B cell (primary cell): ENCODE results near the gene GALNT6. TPM values are rescaled to one million over a fixed set of nuclear protein-coding genes. Genes with fewer than 3 reads are reported as not detected.

Experiments
- ATAC-seq: fragments of 200-7000 bp; cut with Tn5 transposase; one replicate; pipeline ENCODE4 v1.10.0; 2021; ENCODE audit warnings: low read depth, mild to moderate bottlenecking, moderate number of reproducible peaks, moderate library complexity
- CTCF ChIA-PET: fragments of 350-600 bp; sonication (Branson Sonifier 250); formaldehyde crosslinking; loops from one replicate; lab custom pipeline; 2021; ENCODE audit warnings: antibody characterized with exemption, inconsistent platforms; lab: Charles Lee
- POLR2A ChIA-PET: fragments of 350-600 bp; sonication (Branson Sonifier 250); formaldehyde crosslinking; loops from one replicate; lab custom pipeline; 2021; ENCODE audit warnings: antibody characterized with exemption; lab: Charles Lee
- DNase-seq: peaks from one replicate; pipeline ENCODE4 v3.0.0; 2013
- H2AFZ ChIP-seq: 2 replicates; pipeline ENCODE4 v1.6.1; 2012; ENCODE audit warnings: mild to moderate bottlenecking, low read depth, low read length; ENCODE audit not compliant: insufficient read depth, poor library complexity, severe bottlenecking
- H3K27ac ChIP-seq, 2 donors: 1 replicate in 1 of 2; 2 replicates in 1 of 2; pipeline ENCODE4 v1.5.1; 2012 to 2013; ENCODE audit warnings: low read length in 2 of 2, mild to moderate bottlenecking in 2 of 2, moderate library complexity in 1 of 2
- H3K27me3 ChIP-seq, 4 experiments: fragments of 200-600 bp in 1 of 4; sonication (generic) in 1 of 4; replicated peaks in 1 of 4; 1 replicate in 2 of 4; 2 replicates in 2 of 4; pipeline versions ENCODE4 v1.6.1 to v1.7.0; 2013 to 2016; ENCODE audit warnings: low read length in 3 of 4, mild to moderate bottlenecking in 2 of 4, mixed read lengths in 1 of 4, moderate library complexity in 1 of 4; ENCODE audit not compliant: insufficient read depth in 4 of 4, control insufficient read depth in 3 of 4; ENCODE audit errors: control extremely low read depth in 1 of 4
- H3K36me3 ChIP-seq, 2 experiments: replicated peaks in 1 of 2; 1 replicate in 1 of 2; 2 replicates in 1 of 2; pipeline versions ENCODE4 v1.6.1 to v1.7.1; 2013; ENCODE audit warnings: low read length in 1 of 2; ENCODE audit not compliant: insufficient read depth in 2 of 2, control insufficient read depth in 1 of 2; ENCODE audit errors: control extremely low read depth in 1 of 2, extremely low read depth in 1 of 2
- H3K4me1 ChIP-seq, 2 donors: fragments of 200-600 bp in 1 of 2; sonication (generic) in 1 of 2; 1 replicate in 1 of 2; 2 replicates in 1 of 2; pipeline versions ENCODE4 v1.5.1 to v1.6.1; 2013 to 2017; ENCODE audit warnings: low read length in 2 of 2; ENCODE audit not compliant: control insufficient read depth in 2 of 2, insufficient read depth in 2 of 2
- H3K4me2 ChIP-seq: replicated peaks from 2 replicates; pipeline ENCODE3; 2012; ENCODE audit warnings: mild to moderate bottlenecking, low read depth, low read length; ENCODE audit not compliant: poor library complexity, severe bottlenecking
- H3K4me3 ChIP-seq, 5 experiments: fragments of 200-600 bp in 1 of 5; sonication (generic) in 1 of 5; 1 replicate in 3 of 5; 2 replicates in 2 of 5; pipeline versions ENCODE4 v1.5.1 to v1.7.0; 2011 to 2016; ENCODE audit warnings: low read length in 4 of 5, mild to moderate bottlenecking in 4 of 5, low read depth in 2 of 5, control low read depth in 1 of 5, moderate library complexity in 1 of 5; ENCODE audit not compliant: insufficient read depth in 1 of 5; ENCODE audit errors: control extremely low read depth in 1 of 5, extremely low read depth in 1 of 5
- H3K79me2 ChIP-seq: fragments of 200-600 bp; sonication (generic); one replicate; pipeline ENCODE4 v1.6.0; 2016; ENCODE audit warnings: low read length; ENCODE audit not compliant: control insufficient read depth, insufficient read depth
- H3K9ac ChIP-seq: fragments of 200-600 bp; sonication (generic); 2 replicates; pipeline ENCODE4 v1.6.1; 2017; ENCODE audit warnings: mild to moderate bottlenecking, low read length, moderate library complexity
- H3K9me3 ChIP-seq, 3 donors: one replicate each; pipeline versions ENCODE4 v1.6.1 to v1.7.1; 2013; ENCODE audit warnings: low read length in 2 of 3; ENCODE audit not compliant: control insufficient read depth in 2 of 3, insufficient read depth in 1 of 3; ENCODE audit errors: control extremely low read depth in 1 of 3
- H4K20me1 ChIP-seq: 2 replicates; pipeline ENCODE4 v1.6.0; 2012; ENCODE audit warnings: mild to moderate bottlenecking, low read length; ENCODE audit not compliant: insufficient read depth, control insufficient read depth, poor library complexity, severe bottlenecking
- H3K27ac Mint-ChIP-seq: one replicate; pipeline ENCODE4 v1.8.0; 2021; ENCODE audit warnings: mixed read lengths
- H3K27me3 Mint-ChIP-seq: one replicate; pipeline ENCODE4 v1.8.0; 2021; ENCODE audit warnings: mixed read lengths
- H3K4me1 Mint-ChIP-seq: one replicate; pipeline ENCODE4 v1.8.0; 2021; ENCODE audit warnings: mixed read lengths
- H3K4me3 Mint-ChIP-seq: one replicate; pipeline ENCODE4 v1.8.0; 2021; ENCODE audit warnings: mixed read lengths
- H3K9me3 Mint-ChIP-seq: one replicate; pipeline ENCODE4 v1.8.0; 2022; ENCODE audit warnings: mixed read lengths; ENCODE audit not compliant: insufficient read depth
- EZH2 ChIP-seq: IDR thresholded peaks from 2 replicates; pipeline ENCODE4 v1.6.1; 2012; ENCODE audit warnings: borderline replicate concordance, low read depth, mild to moderate bottlenecking, moderate library complexity, low read length; ENCODE audit not compliant: insufficient read depth, poor library complexity, severe bottlenecking
- WGBS: methylation state at CpG from one replicate; pipeline ENCODE4 v1.1.5; 2013; ENCODE audit warnings: missing lambda C conversion rate; ENCODE audit not compliant: insufficient coverage; 5-methylcytosine and 5-hydroxymethylcytosine counted together
- intact Hi-C: fragments of 100-400 bp; cut with micrococcal nuclease; formaldehyde crosslinking; loops from one replicate; pipeline ENCODE4 v1.10.0; 2022
- polyA plus RNA-seq: library from polyadenylated mRNA; depleted of rRNA; stranded (reverse); fragments of >200 nt; gene quantifications from 2 replicates; pipeline ENCODE4 v1.2.3, GENCODE V29; 2012
- total RNA-seq, 2 donors: library from RNA; stranded (reverse); fragments of 120-200 nt in 1 of 2; gene quantifications; 1 replicate in 1 of 2; 2 replicates in 1 of 2; pipeline versions ENCODE4 v1.2.3 to v1.2.4, GENCODE V29; 2013 to 2022
- TF ChIP-seq, protein P1 (sequence below): fragments of 200-600 bp; IDR thresholded peaks from one replicate; pipeline ENCODE4 v1.8.0; 2022; ENCODE audit warnings: antibody characterized with exemption, mild to moderate bottlenecking

The GALNT6 gene
- total and polyA plus RNA-seq, 2 donors (not counting 1 experiment from before 2014, with no cell fraction given), result 9.0 to 10.3 TPM

DNA sequence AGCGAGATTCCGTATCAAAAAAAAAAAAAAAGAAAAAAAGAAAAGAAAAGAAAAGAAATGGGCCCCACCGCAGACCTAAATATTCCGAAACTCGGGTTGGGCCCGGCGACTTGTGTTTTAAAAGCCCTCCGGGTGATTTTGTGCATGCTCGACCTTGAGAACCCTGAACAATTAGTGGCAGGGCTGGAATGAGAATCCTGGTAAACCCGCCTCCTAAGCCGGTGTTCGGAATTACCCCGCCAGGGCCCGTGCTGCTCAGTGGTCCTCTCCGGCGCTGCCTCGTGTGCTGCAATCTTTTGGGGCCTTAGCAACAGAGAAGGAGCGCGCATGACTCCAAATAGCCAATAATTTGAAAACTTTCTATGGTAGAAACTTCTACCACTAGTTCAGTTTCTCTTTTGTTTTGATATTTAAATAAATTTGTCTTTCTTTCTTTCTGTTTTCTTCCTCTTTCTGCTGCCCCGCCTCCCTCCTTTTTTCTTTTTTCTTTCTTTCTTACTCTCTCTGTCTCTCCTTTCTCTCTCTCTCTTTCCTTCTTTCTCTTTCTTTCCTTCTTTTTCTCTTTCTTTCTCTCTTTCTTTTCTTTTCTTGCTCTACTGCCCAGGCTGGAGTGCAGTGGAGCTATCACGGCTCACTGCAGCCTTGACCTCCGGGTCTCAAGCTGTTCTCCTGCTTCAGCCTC lies 1.5 kb upstream of the GALNT6 start:
- Mint-ChIP-seq H3K27me3 (no peaks in the 10 kb centered on the region), H3K4me3 (peak overlapping the region; percentile 90), H3K9me3 (no peaks in the 10 kb centered on the region), H3K4me1 (peaks cover 75% of the 10 kb centered on the region), H3K27ac (peak overlapping the region; percentile 85)
- Histone ChIP-seq H3K4me1 (peaks cover 69 to 79% of the 10 kb centered on the region in 2 donors), H2AFZ (peak overlapping the region; percentile 25), H3K27me3 (no peaks in the 10 kb centered on the region), H3K79me2 (peaks cover 12% of the 10 kb centered on the region), H3K4me3 (peak overlapping the region in 4 of 5 experiments; percentile 59 to 87 (median 84)), H3K36me3 (no peaks in the 10 kb centered on the region), H3K4me2 (peak overlapping the region; percentile 91), H3K9ac (peak overlapping the region; percentile 82), H3K9me3 (no peaks in the 10 kb centered on the region), H3K27ac (peak overlapping the region; percentile 68 to 87), H4K20me1 (no peaks in the 10 kb centered on the region)
- ChIA-PET CTCF (interaction anchor here (1.1 to 1.5 kb wide), 4 partner anchors 9 to 123 kb away, joined by 3 to 5 read pairs (median 4); no protein-coding TSS in a partner anchor), POLR2A (interaction anchor here (0.7 to 4.0 kb wide), 3 partner anchors 21 to 31 kb away, joined by 4 to 22 read pairs (median 4); no protein-coding TSS in a partner anchor)
- 53% methylated on average over 18 of the region's 22 CpGs for WGBS
- intact Hi-C loops, result loop anchor here (1.0 to 10.0 kb wide), 3 partner anchors 23 to 142 kb away; no protein-coding TSS in a partner anchor
- TF ChIP-seq EZH2, result no peak
- TF ChIP-seq, protein P1, sequence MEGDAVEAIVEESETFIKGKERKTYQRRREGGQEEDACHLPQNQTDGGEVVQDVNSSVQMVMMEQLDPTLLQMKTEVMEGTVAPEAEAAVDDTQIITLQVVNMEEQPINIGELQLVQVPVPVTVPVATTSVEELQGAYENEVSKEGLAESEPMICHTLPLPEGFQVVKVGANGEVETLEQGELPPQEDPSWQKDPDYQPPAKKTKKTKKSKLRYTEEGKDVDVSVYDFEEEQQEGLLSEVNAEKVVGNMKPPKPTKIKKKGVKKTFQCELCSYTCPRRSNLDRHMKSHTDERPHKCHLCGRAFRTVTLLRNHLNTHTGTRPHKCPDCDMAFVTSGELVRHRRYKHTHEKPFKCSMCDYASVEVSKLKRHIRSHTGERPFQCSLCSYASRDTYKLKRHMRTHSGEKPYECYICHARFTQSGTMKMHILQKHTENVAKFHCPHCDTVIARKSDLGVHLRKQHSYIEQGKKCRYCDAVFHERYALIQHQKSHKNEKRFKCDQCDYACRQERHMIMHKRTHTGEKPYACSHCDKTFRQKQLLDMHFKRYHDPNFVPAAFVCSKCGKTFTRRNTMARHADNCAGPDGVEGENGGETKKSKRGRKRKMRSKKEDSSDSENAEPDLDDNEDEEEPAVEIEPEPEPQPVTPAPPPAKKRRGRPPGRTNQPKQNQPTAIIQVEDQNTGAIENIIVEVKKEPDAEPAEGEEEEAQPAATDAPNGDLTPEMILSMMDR, result peak; percentile 30
- peak; percentile 15 for ATAC-seq
- peak; percentile 81 for DNase-seq

DNA sequence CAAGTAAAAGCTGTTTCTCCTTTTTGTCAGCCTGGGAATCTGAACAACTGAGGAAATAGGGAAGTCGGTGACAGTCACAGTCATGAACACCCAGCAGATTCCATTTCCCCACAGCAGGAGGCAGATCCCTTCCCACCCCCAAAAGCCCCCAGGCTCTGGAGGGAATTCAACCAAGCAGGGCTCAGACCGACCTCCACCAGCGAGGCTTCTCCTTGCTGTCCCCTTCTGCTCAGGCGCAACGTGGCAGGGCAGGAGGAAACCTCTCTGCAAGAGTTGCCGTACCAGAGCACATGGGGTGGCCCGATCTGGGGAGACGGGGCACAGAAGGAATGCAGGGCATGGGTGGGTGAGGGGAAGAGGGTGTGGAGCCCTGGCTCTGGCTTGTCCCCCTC lies 319 bp downstream of the GALNT6 start:
- Histone ChIP-seq H2AFZ (peak overlapping the region; percentile 85), H3K4me3 (peak overlapping the region; percentile 21 to 87 (median 83)), H3K79me2 (peaks cover 22% of the 10 kb centered on the region), H3K27me3 (no peaks in the 10 kb centered on the region), H3K27ac (peak overlapping the region; percentile 66 to 87), H3K36me3 (peaks cover 0 to 3% of the 10 kb centered on the region in 2 experiments), H3K4me2 (peak overlapping the region; percentile 91), H3K4me1 (peaks cover 65 to 74% of the 10 kb centered on the region in 2 donors), H3K9me3 (no peaks in the 10 kb centered on the region), H4K20me1 (no peaks in the 10 kb centered on the region), H3K9ac (peak overlapping the region; percentile 82)
- DNase-seq (peak; percentile 68), ATAC-seq (no peak)
- Mint-ChIP-seq H3K4me1 (peaks cover 71% of the 10 kb centered on the region), H3K27ac (peak overlapping the region; percentile 88), H3K4me3 (peak overlapping the region; percentile 89), H3K9me3 (no peaks in the 10 kb centered on the region), H3K27me3 (no peaks in the 10 kb centered on the region)
- no peak for TF ChIP-seq EZH2
- TF ChIP-seq, protein P1, result no peak
- CTCF ChIA-PET, result interaction anchor here (1.0 to 1.5 kb wide), 4 partner anchors 19 to 50 kb away, joined by 4 to 6 read pairs (median 5); no protein-coding TSS in a partner anchor
- intact Hi-C loops, result loop anchor here (1.0 to 10.0 kb wide), 3 partner anchors 33 to 144 kb away; partner anchors contain the start of gene SLC4A8
- 4% methylated on average over 4 of the region's 8 CpGs for WGBS
- POLR2A ChIA-PET, result interaction anchor here (1.6 to 4.0 kb wide), 2 partner anchors 19 to 21 kb away, joined by 4 to 22 read pairs; no protein-coding TSS in a partner anchor
